OCI-LY3 (cell line): Measurements from ENCODE around the gene KRTAP5-2.
"Not testable (repeated sequence)": the region's sequence is repeated elsewhere in the genome, so short reads cannot be mapped to it uniquely, and the experiment has no call there.

Experiments
- H2AFZ ChIP-seq: fragments of 200-600, 300-600 bp; shearing (Covaris generic); 2 replicates; pipeline ENCODE4 v1.6.0; 2014; ENCODE audit warnings: antibody characterized with exemption, low read depth, low read length
- H3K27ac ChIP-seq: fragments of 200-600, 300-600 bp; sonication (generic); 2 replicates; pipeline ENCODE4 v1.5.1; 2014; ENCODE audit warnings: mild to moderate bottlenecking, low read length, moderate library complexity, mixed read lengths
- H3K27me3 ChIP-seq: fragments of 200-600, 300-600 bp; sonication (generic); 2 replicates; pipeline ENCODE4 v1.6.1; 2014; ENCODE audit warnings: low read depth, low read length, mixed read lengths
- H3K36me3 ChIP-seq: fragments of 200-600, 300-600 bp; sonication (generic); replicated peaks from 2 replicates; pipeline ENCODE3; 2014; ENCODE audit warnings: low read depth, low read length, mixed read lengths
- H3K4me1 ChIP-seq: fragments of 300-600, 200-600 bp; sonication (generic); 2 replicates; pipeline ENCODE4 v1.6.1; 2014; ENCODE audit warnings: low read length, mixed read lengths
- H3K4me2 ChIP-seq: fragments of 200-600, 300-600 bp; sonication (generic); 2 replicates; pipeline ENCODE4 v1.6.1; 2014; ENCODE audit warnings: low read length, mixed read lengths
- H3K4me3 ChIP-seq: fragments of 300-600, 200-600 bp; sonication (generic); 2 replicates; pipeline ENCODE4 v1.5.1; 2014; ENCODE audit warnings: antibody characterized with exemption, mild to moderate bottlenecking, low read length, moderate library complexity
- H3K79me2 ChIP-seq: fragments of 300-600, 200-600 bp; shearing (Covaris generic); 2 replicates; pipeline ENCODE4 v1.6.1; 2014; ENCODE audit warnings: mild to moderate bottlenecking, low read length, mixed read lengths
- H3K9ac ChIP-seq: fragments of 300-600, 200-600 bp; shearing (Covaris generic); 2 replicates; pipeline ENCODE4 v1.6.0; 2014; ENCODE audit warnings: mild to moderate bottlenecking, low read length, moderate library complexity
- H3K9me3 ChIP-seq: fragments of 200-600, 300-600 bp; shearing (Covaris generic); 2 replicates; pipeline ENCODE4 v1.6.1; 2014; ENCODE audit warnings: low read length, mixed read lengths; ENCODE audit not compliant: insufficient read depth
- H4K20me1 ChIP-seq: fragments of 200-600, 300-600 bp; sonication (generic); 2 replicates; pipeline ENCODE4 v1.6.1; 2016; ENCODE audit warnings: low read length, mixed read lengths; ENCODE audit not compliant: insufficient read depth
- EZH2phosphoT487 ChIP-seq: fragments of 200-600 bp; shearing (Covaris generic); IDR thresholded peaks from 2 replicates; pipeline ENCODE4 v1.6.1; 2018; ENCODE audit warnings: antibody characterized with exemption, mixed run types, low read depth
- TF ChIP-seq, protein P1 (sequence below): fragments of 200-600, 300-600 bp; sonication (generic); IDR thresholded peaks from 2 replicates; pipeline ENCODE4 v1.5.1; 2014; ENCODE audit warnings: antibody characterized with exemption, low read length, low read depth

The KRTAP5-2 gene

DNA sequence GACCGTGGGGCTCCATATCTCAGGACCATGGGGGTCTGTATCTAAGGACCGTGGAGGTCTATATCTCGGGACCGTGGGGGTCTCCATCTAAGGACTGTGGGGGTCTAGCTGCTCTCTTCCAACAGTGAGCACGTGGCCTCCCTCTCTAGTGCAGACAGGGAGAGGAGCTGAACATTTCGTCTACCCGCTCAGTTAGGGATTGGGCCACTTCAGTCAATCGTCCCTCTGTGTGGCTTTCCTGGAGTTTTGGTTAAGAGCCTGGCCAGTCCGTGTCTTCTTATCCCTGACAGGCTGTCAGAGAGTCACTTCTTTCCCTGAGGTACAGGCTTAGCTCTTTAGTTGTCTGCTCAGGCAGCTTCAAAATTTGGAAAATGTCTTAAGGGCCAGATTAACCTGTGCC is 16.1 kb downstream of the KRTAP5-2 start:
- H3K27me3 ChIP-seq, result peaks cover 11% of the 10 kb centered on the region; the same call in 1 of the 2 replicates
- TF ChIP-seq EZH2phosphoT487, result no peak
- TF ChIP-seq, protein P1, sequence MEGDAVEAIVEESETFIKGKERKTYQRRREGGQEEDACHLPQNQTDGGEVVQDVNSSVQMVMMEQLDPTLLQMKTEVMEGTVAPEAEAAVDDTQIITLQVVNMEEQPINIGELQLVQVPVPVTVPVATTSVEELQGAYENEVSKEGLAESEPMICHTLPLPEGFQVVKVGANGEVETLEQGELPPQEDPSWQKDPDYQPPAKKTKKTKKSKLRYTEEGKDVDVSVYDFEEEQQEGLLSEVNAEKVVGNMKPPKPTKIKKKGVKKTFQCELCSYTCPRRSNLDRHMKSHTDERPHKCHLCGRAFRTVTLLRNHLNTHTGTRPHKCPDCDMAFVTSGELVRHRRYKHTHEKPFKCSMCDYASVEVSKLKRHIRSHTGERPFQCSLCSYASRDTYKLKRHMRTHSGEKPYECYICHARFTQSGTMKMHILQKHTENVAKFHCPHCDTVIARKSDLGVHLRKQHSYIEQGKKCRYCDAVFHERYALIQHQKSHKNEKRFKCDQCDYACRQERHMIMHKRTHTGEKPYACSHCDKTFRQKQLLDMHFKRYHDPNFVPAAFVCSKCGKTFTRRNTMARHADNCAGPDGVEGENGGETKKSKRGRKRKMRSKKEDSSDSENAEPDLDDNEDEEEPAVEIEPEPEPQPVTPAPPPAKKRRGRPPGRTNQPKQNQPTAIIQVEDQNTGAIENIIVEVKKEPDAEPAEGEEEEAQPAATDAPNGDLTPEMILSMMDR, result no peak
- no peak overlapping the region for H3K4me3 ChIP-seq
- H3K27ac ChIP-seq, result no peak overlapping the region
- H3K36me3 ChIP-seq, result no peaks in the 10 kb centered on the region
- H4K20me1 ChIP-seq, result no peaks in the 10 kb centered on the region
- H3K9ac ChIP-seq, result no peak overlapping the region
- no peaks in the 10 kb centered on the region; the same call in 1 of the 2 replicates for H3K9me3 ChIP-seq
- H3K4me1 ChIP-seq, result no peaks in the 10 kb centered on the region
- no peak overlapping the region for H3K4me2 ChIP-seq
- no peak overlapping the region for H2AFZ ChIP-seq
- H3K79me2 ChIP-seq, result no peaks in the 10 kb centered on the region

DNA sequence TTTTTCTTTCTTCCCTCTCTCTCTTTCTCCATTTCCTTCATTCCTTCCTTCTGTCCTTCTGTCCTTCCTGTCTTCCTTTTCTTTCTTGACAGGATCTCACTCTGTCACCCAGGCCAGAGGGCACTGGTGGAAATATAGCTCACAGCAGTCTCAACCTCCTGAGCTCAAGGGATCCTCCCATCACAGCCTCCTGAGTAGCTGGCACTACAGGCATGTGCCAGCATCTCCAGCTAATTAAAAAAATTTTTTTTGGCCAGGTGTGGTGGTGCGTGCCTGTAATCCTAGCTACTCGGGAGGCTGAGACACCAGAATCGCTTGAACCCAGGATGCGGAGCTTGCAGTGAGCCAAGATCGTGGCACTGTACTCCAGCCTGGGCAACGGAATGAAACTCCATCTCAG is 21.3 kb downstream of the KRTAP5-2 start:
- Histone ChIP-seq H3K36me3 (no peaks in the 10 kb centered on the region), H3K9ac (no peak overlapping the region), H2AFZ (no peak overlapping the region), H3K79me2 (no peaks in the 10 kb centered on the region), H3K9me3 (no peaks in the 10 kb centered on the region; the same call in 1 of the 2 replicates), H3K4me2 (no peak overlapping the region), H3K4me3 (no peak overlapping the region), H3K4me1 (peaks cover 7% of the 10 kb centered on the region), H4K20me1 (peaks cover 5% of the 10 kb centered on the region; the same call in 1 of the 2 replicates), H3K27me3 (peaks cover 22% of the 10 kb centered on the region), H3K27ac (no peak overlapping the region)
- TF ChIP-seq, protein P1, result no peak
- TF ChIP-seq EZH2phosphoT487, result no peak

DNA sequence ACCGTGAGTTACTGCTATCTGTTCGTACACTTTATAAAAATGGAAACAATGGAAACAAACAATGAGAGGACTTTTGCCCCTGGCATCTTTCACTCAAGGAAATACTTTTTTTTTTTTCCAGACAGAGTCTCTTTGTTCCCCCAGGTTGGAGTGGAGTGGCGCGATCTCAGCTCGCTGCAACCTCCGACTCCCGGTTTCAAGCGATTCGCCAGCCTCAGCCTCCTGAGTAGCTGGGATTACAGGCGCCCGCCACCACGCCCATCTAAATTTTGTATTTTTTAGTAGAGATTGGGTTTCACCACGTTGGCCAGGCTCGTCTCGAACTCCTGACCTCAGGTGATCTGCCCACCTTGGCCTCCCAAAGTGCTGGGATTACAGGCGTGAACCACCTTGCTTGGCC is 22.3 kb downstream of the KRTAP5-2 start:
- H3K4me1 ChIP-seq, result peaks cover 12% of the 10 kb centered on the region
- not testable (repeated sequence) for H3K4me2 ChIP-seq, H2AFZ ChIP-seq, H3K9me3 ChIP-seq, H3K79me2 ChIP-seq, H3K4me3 ChIP-seq, H4K20me1 ChIP-seq, H3K36me3 ChIP-seq, H3K27ac ChIP-seq, H3K9ac ChIP-seq
- H3K27me3 ChIP-seq, result peaks cover 22% of the 10 kb centered on the region

DNA sequence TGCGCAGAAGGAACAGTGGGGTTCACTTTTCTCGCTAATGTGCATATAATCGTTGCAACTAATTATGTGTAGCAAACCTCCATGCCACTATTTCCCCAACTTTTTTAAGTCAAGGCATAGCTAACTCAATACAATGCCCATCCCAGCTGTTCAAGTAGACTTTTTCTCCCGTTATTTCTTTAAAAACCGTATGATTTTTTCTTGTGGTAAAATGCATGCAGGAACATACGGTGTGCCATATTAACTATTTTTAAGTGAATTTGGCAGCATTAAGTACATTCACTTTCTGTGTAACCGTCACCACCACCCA is 23.2 kb downstream of the KRTAP5-2 start:
- Histone ChIP-seq H3K27me3 (peaks cover 22% of the 10 kb centered on the region), H4K20me1 (peaks cover 10% of the 10 kb centered on the region; the same call in 1 of the 2 replicates), H3K79me2 (0 out of 2 replicates have a peak, but pooled peaks cover 5% of the 10 kb centered on the region), H3K27ac (no peak overlapping the region), H3K36me3 (no peaks in the 10 kb centered on the region), H3K4me2 (no peak overlapping the region), H3K4me3 (peak overlapping the region; percentile 93; the same call in 1 of the 2 replicates), H3K9ac (no peak overlapping the region), H3K4me1 (peaks cover 13% of the 10 kb centered on the region), H2AFZ (no peak overlapping the region), H3K9me3 (no peaks in the 10 kb centered on the region; the same call in 1 of the 2 replicates)
- TF ChIP-seq EZH2phosphoT487, result no peak
- TF ChIP-seq, protein P1, result no peak
